CD8-positive, alpha-beta memory T cell (primary cell): ENCODE data around the gene SPTY2D1. TPM values are rescaled to one million over a fixed set of nuclear protein-coding genes. Genes with fewer than 3 reads are reported as not detected.

Experiments used
- CTCF ChIA-PET: fragments of 350-600 bp; sonication (Branson Sonifier 250); formaldehyde crosslinking; loops from one replicate; lab custom pipeline; 2021; ENCODE audit warnings: antibody characterized with exemption; lab: Charles Lee
- POLR2A ChIA-PET: fragments of 350-600 bp; sonication (Branson Sonifier 250); formaldehyde crosslinking; loops from one replicate; lab custom pipeline; 2021; ENCODE audit warnings: antibody characterized with exemption; lab: Charles Lee
- DNase-seq, 5 donors: peaks; one replicate each; pipeline versions ENCODE4 v3.0.0 to v3.0.0-alpha.2; 2020 to 2022; ENCODE audit warnings: mixed read lengths in 1 of 5
- H3K27ac ChIP-seq: one replicate; pipeline ENCODE4 v1.7.0; 2013; ENCODE audit warnings: low read depth, mild to moderate bottlenecking, low read length, moderate library complexity
- H3K27me3 ChIP-seq: 2 replicates; pipeline ENCODE4 v1.7.0; 2013; ENCODE audit warnings: low read length, mild to moderate bottlenecking; ENCODE audit not compliant: insufficient read depth, poor library complexity, severe bottlenecking
- H3K36me3 ChIP-seq: 2 replicates; pipeline ENCODE4 v1.7.0; 2013; ENCODE audit warnings: mild to moderate bottlenecking, low read length, moderate library complexity; ENCODE audit not compliant: insufficient read depth
- H3K4me1 ChIP-seq: 2 replicates; pipeline ENCODE4 v1.7.0; 2013; ENCODE audit warnings: mild to moderate bottlenecking, low read length, moderate library complexity; ENCODE audit not compliant: insufficient read depth
- H3K4me3 ChIP-seq: 2 replicates; pipeline ENCODE4 v1.7.0; 2013; ENCODE audit warnings: mild to moderate bottlenecking, low read length
- H3K9me3 ChIP-seq: 2 replicates; pipeline ENCODE4 v1.7.0; 2013; ENCODE audit warnings: mild to moderate bottlenecking, low read length
- H3K27ac Mint-ChIP-seq, 8 donors: one replicate each; pipeline ENCODE4 v1.8.0; 2020 to 2021; ENCODE audit warnings: mixed read lengths in 8 of 8, mild to moderate bottlenecking in 6 of 8, inconsistent platforms in 3 of 8, moderate library complexity in 3 of 8
- H3K27me3 Mint-ChIP-seq, 2 donors: one replicate each; pipeline ENCODE4 v1.8.0; 2020 to 2021; ENCODE audit warnings: mixed read lengths in 2 of 2, mild to moderate bottlenecking in 1 of 2, moderate library complexity in 1 of 2
- H3K36me3 Mint-ChIP-seq, 3 donors: one replicate each; pipeline ENCODE4 v1.8.0; 2020 to 2021; ENCODE audit warnings: mixed read lengths in 3 of 3, inconsistent platforms in 1 of 3, mild to moderate bottlenecking in 1 of 3
- H3K4me1 Mint-ChIP-seq, 3 donors: one replicate each; pipeline ENCODE4 v1.8.0; 2020 to 2021; ENCODE audit warnings: mixed read lengths in 3 of 3, inconsistent platforms in 1 of 3, mild to moderate bottlenecking in 1 of 3
- H3K4me3 Mint-ChIP-seq, 7 donors: one replicate each; pipeline ENCODE4 v1.8.0; 2020 to 2021; ENCODE audit warnings: mixed read lengths in 7 of 7, mild to moderate bottlenecking in 6 of 7, moderate library complexity in 4 of 7, inconsistent platforms in 2 of 7
- H3K9me3 Mint-ChIP-seq, 5 donors: one replicate each; pipeline ENCODE4 v1.8.0; 2020 to 2022; ENCODE audit warnings: mixed read lengths in 5 of 5, mild to moderate bottlenecking in 3 of 5, moderate library complexity in 2 of 5, inconsistent platforms in 1 of 5
- polyA plus RNA-seq: library from polyadenylated mRNA; unstranded; fragments of 300-500 nt; fragmentation: Illumina TruSeq; gene quantifications from one replicate; pipeline ENCODE4 v1.2.3, GENCODE V29; 2021
- total RNA-seq, 2 experiments: library from RNA; stranded (reverse); gene quantifications; one replicate each; pipeline ENCODE4 v1.2.3, GENCODE V29; 2021

Gene SPTY2D1
- total and polyA plus RNA-seq, 3 experiments from 2014 or later = 10.6 to 27.3 (median 23.7) TPM

DNA sequence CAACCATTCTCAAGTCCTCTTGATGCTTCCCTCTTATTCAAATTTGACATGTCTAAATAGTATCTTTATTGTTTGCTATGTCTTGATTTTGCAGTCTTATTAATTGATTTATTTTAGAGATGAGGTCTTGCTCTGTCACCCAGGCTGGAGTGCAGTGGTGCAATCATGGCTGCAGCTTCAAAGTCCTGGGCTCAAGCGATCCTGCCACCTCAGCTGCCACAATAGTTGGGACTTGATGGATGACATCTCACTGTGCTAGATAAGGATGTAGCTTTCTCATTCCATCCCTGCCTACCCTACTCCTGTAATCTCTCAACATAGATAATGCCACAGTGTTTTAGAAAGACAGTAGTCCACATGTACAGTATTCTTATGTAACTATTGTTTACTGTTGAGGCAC lies 7.5 kb upstream of the SPTY2D1 start:
- Mint-ChIP-seq H3K4me1 (no peaks in the 10 kb centered on the region), H3K9me3 (peaks cover 0 to 1% (median 0%) of the 10 kb centered on the region in 5 donors), H3K27me3 (peaks cover 11 to 27% of the 10 kb centered on the region in 2 donors), H3K36me3 (peaks cover 0 to 3% (median 0%) of the 10 kb centered on the region in 3 donors), H3K27ac (no peak overlapping the region), H3K4me3 (no peak overlapping the region)
- H3K36me3 ChIP-seq = no peaks in the 10 kb centered on the region
- no peak for DNase-seq
- no peak overlapping the region for H3K4me3 ChIP-seq
- H3K27me3 ChIP-seq = no peaks in the 10 kb centered on the region
- CTCF ChIA-PET = no interaction called here
- H3K4me1 ChIP-seq = no peaks in the 10 kb centered on the region
- no peaks in the 10 kb centered on the region for H3K9me3 ChIP-seq
- POLR2A ChIA-PET = no interaction called here
- no peak overlapping the region for H3K27ac ChIP-seq

DNA sequence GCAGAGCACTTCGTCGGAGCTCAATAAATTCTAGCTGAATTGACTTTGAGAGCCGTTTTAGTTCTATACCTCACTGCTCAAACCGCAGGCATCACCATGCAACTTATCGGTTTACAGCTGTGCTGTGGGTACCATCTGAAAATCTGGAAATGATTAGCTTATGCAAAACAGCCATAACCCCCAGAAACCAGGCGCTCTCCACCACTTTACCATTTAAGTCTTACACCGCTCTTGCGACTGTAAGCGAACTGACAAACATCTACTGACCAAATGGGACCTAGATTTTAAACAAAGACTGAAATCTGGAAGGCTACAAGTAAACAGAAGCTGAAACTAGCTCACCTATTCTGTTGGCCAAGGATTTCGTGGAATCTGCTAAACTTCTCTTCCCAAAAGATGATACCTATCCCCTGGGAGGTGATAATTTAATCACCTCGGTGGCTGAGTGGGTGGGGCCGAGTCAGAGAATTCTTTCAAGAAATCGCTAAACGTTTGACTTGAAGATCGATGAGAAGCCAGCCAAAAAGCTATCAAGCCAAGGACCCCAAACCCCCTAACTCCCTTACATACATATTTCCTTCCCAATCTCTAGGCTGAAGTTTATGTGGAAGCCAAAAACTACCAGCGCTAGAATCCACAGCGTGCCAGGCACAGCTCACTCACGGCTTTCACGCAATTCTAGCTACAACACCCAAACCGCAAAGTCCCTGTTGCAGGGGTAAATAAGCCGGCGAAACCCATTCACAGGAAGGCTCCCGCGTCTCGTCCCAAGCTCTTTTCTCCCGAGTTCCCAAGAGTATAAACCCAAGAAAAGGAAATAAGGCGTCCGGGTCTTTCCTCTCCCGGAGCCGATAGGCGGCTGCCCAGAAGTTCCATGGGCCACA lies 644 bp downstream of the SPTY2D1 start:
- Histone ChIP-seq H3K27me3 (no peaks in the 10 kb centered on the region), H3K4me1 (peaks cover 19% of the 10 kb centered on the region), H3K9me3 (no peaks in the 10 kb centered on the region), H3K27ac (peak overlapping the region; percentile 93), H3K4me3 (peak overlapping the region; percentile 99), H3K36me3 (no peaks in the 10 kb centered on the region)
- CTCF ChIA-PET = interaction anchor here (0.5 to 1.9 kb wide), 8 partner anchors 9 to 312 kb away, joined by 3 to 7 read pairs (median 3); no protein-coding TSS in a partner anchor
- DNase-seq = peak in 1 of 5 donors; percentile 7
- peaks cover 33 to 45% (median 44%) of the 10 kb centered on the region in 3 donors for H3K4me1 Mint-ChIP-seq
- H3K4me3 Mint-ChIP-seq = peak overlapping the region; percentile 90 to 99 (median 96)
- peak overlapping the region; percentile 96 to 100 (median 98) for H3K27ac Mint-ChIP-seq
- H3K27me3 Mint-ChIP-seq = peaks cover 2 to 4% of the 10 kb centered on the region in 2 donors
- no peaks in the 10 kb centered on the region for H3K9me3 Mint-ChIP-seq
- peaks cover 0 to 17% (median under 1%) of the 10 kb centered on the region in 3 donors for H3K36me3 Mint-ChIP-seq
- POLR2A ChIA-PET = interaction anchor here (0.6 to 2.8 kb wide), 9 partner anchors 10 to 312 kb away, joined by 3 to 18 read pairs (median 7); partner anchors contain the start of genes GTF2H1, HPS5, TSG101 and UEVLD

DNA sequence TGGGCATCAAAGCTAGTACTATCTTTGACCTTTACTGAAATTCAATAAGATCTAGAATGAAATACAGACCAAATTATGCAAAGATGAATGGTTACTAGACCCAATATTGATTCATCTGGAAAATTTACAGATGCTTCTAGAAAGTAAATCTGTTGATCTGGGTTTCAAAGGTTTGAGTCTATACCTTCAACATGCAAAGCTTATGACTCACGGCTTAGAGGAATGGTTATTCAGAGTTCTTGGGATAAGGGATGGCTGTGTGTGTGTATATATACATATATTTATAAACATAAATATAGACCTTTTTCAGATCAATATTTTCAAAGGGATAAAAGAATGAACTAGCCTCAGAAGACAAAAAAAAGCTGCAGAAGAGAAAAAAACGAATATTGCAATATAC lies 1.3 kb downstream of the SPTY2D1 start:
- H3K27me3 Mint-ChIP-seq = peaks cover 2 to 4% of the 10 kb centered on the region in 2 donors
- no peak overlapping the region for H3K4me3 ChIP-seq
- H3K27ac Mint-ChIP-seq = peak overlapping the region in 7 of 8 donors; percentile 50 to 100 (median 98)

DNA sequence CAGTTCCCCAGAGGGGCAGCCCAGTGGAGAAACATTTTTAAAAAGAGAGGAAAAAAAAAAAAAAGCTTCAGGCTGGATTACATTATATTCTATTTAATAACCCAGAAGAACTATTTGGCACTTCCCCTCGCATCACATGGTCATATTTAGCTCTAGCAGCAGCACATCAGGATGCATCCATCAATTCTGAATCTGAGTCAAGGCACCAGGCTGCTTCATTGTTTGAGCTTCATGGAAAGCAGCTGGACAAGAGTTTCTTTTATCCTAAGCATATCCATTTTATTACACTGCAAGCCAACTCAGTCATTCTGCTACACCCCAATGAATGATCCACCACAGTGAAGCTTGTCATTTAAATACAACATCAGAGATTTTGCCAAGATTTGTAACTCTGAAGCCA lies 10.0 kb downstream of the SPTY2D1 start:
- H3K4me3 Mint-ChIP-seq = no peak overlapping the region
- H3K4me1 Mint-ChIP-seq = peaks cover 41 to 70% (median 66%) of the 10 kb centered on the region in 3 donors
- ChIA-PET POLR2A (interaction anchor here (1.6 kb wide), 1 partner anchor 9 kb away, joined by 7 read pairs; the partner anchor contains the start of gene SPTY2D1), CTCF (interaction anchor here (0.6 to 0.7 kb wide), 2 partner anchors 9 to 10 kb away, joined by 3 read pairs; partner anchors contain the start of gene SPTY2D1)
- no peaks in the 10 kb centered on the region for H3K9me3 Mint-ChIP-seq
- no peak overlapping the region for H3K27ac Mint-ChIP-seq
- no peaks in the 10 kb centered on the region for H3K27me3 ChIP-seq
- peaks cover 17% of the 10 kb centered on the region for H3K4me1 ChIP-seq
- H3K4me3 ChIP-seq = no peak overlapping the region
- H3K27me3 Mint-ChIP-seq = no peaks in the 10 kb centered on the region
- H3K36me3 Mint-ChIP-seq = peaks cover 7 to 19% (median 8%) of the 10 kb centered on the region in 3 donors
- DNase-seq = no peak
- no peaks in the 10 kb centered on the region for H3K9me3 ChIP-seq
- H3K36me3 ChIP-seq = no peaks in the 10 kb centered on the region
- H3K27ac ChIP-seq = no peak overlapping the region

More for the DNA sequence above, 1.3 kb downstream of the SPTY2D1 start:
- ChIA-PET POLR2A (interaction anchor here (0.6 to 2.8 kb wide), 4 partner anchors 45 to 311 kb away, joined by 3 to 18 read pairs (median 12); partner anchors contain the start of genes GTF2H1, HPS5, TSG101 and UEVLD), CTCF (interaction anchor here (0.7 to 1.9 kb wide), 4 partner anchors 9 to 99 kb away, joined by 3 to 7 read pairs (median 4); no protein-coding TSS in a partner anchor)
- DNase-seq = no peak
- peaks cover 0 to 19% (median 5%) of the 10 kb centered on the region in 3 donors for H3K36me3 Mint-ChIP-seq
- H3K4me1 Mint-ChIP-seq = peaks cover 39 to 52% (median 50%) of the 10 kb centered on the region in 3 donors
- peaks cover 21% of the 10 kb centered on the region for H3K4me1 ChIP-seq
- H3K4me3 Mint-ChIP-seq = peak overlapping the region; percentile 90 to 99 (median 96)
- no peaks in the 10 kb centered on the region for H3K36me3 ChIP-seq
- H3K27me3 ChIP-seq = no peaks in the 10 kb centered on the region
- no peaks in the 10 kb centered on the region for H3K9me3 Mint-ChIP-seq
- H3K9me3 ChIP-seq = no peaks in the 10 kb centered on the region
- H3K27ac ChIP-seq = no peak overlapping the region

DNA sequence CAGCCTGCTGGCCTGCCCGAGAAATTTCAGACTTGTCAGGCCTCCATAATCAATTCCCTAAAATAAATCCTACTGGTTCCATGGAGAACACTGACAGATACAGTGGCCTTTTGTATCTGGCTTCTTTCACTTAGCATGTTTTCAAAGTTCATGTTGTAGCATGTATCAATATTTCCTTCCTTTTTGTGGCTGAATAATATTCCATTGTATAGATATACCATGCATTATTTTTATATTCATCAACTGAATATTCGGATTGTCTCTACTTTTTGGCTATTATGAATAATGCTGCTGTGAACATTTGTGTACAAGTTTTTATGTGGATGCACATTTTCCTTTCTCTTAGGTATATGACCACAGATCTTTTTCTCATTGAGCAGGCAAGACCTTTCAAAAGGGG lies 10.4 kb downstream of the SPTY2D1 start:
- Histone ChIP-seq H3K36me3 (no peaks in the 10 kb centered on the region), H3K27me3 (no peaks in the 10 kb centered on the region), H3K4me3 (no peak overlapping the region), H3K27ac (no peak overlapping the region), H3K9me3 (no peaks in the 10 kb centered on the region), H3K4me1 (peaks cover 21% of the 10 kb centered on the region)
- Mint-ChIP-seq H3K9me3 (no peaks in the 10 kb centered on the region), H3K4me1 (peaks cover 42 to 71% (median 66%) of the 10 kb centered on the region in 3 donors), H3K27ac (peak overlapping the region in 1 of 8 donors; percentile 30), H3K36me3 (peaks cover 7 to 18% (median 8%) of the 10 kb centered on the region in 3 donors), H3K4me3 (no peak overlapping the region), H3K27me3 (no peaks in the 10 kb centered on the region)
- ChIA-PET CTCF (interaction anchor here (0.7 kb wide), 1 partner anchor 10 kb away, joined by 3 read pairs; the partner anchor contains the start of gene SPTY2D1), POLR2A (interaction anchor here (1.6 kb wide), 1 partner anchor 10 kb away, joined by 7 read pairs; the partner anchor contains the start of gene SPTY2D1)
- no peak for DNase-seq

DNA sequence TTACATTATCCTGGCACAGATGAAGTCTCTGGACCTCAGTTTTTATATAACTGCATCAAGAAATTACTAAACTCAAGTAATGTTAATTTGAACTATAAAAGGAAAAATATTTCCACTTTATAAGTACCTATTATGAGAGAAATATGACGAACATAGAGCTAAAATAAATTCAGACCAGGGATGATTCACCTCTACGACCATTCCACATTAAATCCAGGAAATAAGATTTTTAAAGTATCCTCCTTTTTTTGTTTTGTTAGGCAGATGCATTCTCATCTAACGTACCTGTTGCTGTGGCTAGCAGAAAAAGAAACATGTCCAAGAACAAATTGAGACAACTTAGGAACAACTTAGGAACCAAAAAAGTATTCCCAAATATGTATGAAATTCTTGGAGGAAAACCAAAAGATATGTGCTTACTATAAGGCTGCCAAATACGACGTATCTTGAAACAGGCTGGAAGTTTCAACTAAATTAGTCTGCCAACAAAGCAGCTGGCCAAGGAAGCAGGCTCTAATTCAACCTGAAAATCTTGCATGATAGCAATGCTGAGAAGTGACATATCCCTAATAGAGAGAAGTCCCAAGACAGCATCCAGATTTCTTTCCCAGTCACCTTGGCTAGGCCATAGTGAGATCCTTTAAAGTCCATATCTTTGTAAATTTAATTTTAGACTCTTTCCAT lies 15.7 kb downstream of the SPTY2D1 start:
- Mint-ChIP-seq H3K9me3 (no peaks in the 10 kb centered on the region), H3K27me3 (no peaks in the 10 kb centered on the region), H3K36me3 (peaks cover 8 to 31% (median 19%) of the 10 kb centered on the region in 3 donors), H3K4me3 (peak overlapping the region; percentile 66 to 85 (median 78)), H3K27ac (peak overlapping the region; percentile 49 to 97 (median 75)), H3K4me1 (peaks cover 53 to 78% (median 76%) of the 10 kb centered on the region in 3 donors)
- Histone ChIP-seq H3K27me3 (no peaks in the 10 kb centered on the region), H3K27ac (no peak overlapping the region), H3K4me3 (peak overlapping the region; percentile 29), H3K9me3 (no peaks in the 10 kb centered on the region), H3K36me3 (peaks cover 22% of the 10 kb centered on the region), H3K4me1 (peaks cover 43% of the 10 kb centered on the region)
- CTCF ChIA-PET = interaction anchor here (0.9 to 1.4 kb wide), 3 partner anchors 15 to 113 kb away, joined by 3 to 4 read pairs (median 3); no protein-coding TSS in a partner anchor
- no peak for DNase-seq
- POLR2A ChIA-PET = interaction anchor here (0.6 to 0.9 kb wide), 2 partner anchors 91 to 453 kb away, joined by 3 read pairs; partner anchors contain the start of gene TSG101

DNA sequence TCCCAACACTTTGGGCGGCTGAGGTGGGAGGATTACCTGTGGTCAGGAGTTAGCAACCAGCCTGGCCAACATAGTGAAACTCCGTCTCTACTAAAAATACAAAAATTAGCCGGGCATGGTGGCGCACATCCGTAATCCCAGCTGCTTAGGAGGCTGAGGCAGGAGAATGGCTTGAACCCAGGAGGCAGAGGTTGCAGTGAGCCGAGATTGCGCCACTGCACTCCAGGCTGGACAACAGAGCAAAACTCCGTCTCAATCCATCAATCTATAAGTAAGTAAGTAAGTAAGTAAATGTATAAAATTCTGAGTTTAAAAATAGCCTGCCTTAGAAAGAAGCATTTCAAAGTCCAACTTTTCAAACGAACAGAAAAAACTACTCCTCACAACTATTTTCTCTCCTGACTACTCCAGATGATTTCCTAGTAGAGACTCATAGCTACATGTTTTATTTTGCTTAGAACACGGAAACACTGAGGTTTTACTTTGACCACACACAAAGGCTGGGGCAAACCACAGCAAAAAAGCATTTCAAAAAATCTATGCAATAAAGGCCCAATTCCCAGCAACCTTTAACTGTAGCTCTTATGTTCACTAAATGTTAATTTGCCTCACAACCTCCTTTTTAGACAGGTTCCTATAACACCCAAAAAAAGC lies 16.3 kb downstream of the SPTY2D1 start:
- Histone ChIP-seq H3K4me1 (peaks cover 43% of the 10 kb centered on the region), H3K27ac (no peak overlapping the region), H3K4me3 (peak overlapping the region; percentile 29), H3K9me3 (no peaks in the 10 kb centered on the region), H3K36me3 (peaks cover 25% of the 10 kb centered on the region), H3K27me3 (no peaks in the 10 kb centered on the region)
- peaks cover 50 to 74% (median 73%) of the 10 kb centered on the region in 3 donors for H3K4me1 Mint-ChIP-seq
- H3K36me3 Mint-ChIP-seq = peaks cover 8 to 36% (median 22%) of the 10 kb centered on the region in 3 donors
- H3K27ac Mint-ChIP-seq = peak overlapping the region in 7 of 8 donors; percentile 66 to 97 (median 76)
- no peaks in the 10 kb centered on the region for H3K27me3 Mint-ChIP-seq
- H3K4me3 Mint-ChIP-seq = peak overlapping the region; percentile 66 to 85 (median 78)
- CTCF ChIA-PET = interaction anchor here (0.9 to 1.4 kb wide), 3 partner anchors 16 to 114 kb away, joined by 3 to 4 read pairs (median 3); no protein-coding TSS in a partner anchor
- DNase-seq = peak in 4 of 5 donors; percentile 21 to 72 (median 58)
- no peaks in the 10 kb centered on the region for H3K9me3 Mint-ChIP-seq
- POLR2A ChIA-PET = interaction anchor here (0.7 to 0.9 kb wide), 2 partner anchors 91 to 246 kb away, joined by 3 read pairs; partner anchors contain the start of gene TSG101
